D341Med (cell line): ENCODE measurements around the gene ACTR3C.
"Not testable (repeated sequence)": the region's sequence is repeated elsewhere in the genome, so short reads cannot be mapped to it uniquely, and the experiment has no call there.

Experiments used
- DNase-seq: peaks from one replicate; pipeline ENCODE4 v3.0.0; 2012; ENCODE audit warnings: low spot score

The ACTR3C gene

DNA sequence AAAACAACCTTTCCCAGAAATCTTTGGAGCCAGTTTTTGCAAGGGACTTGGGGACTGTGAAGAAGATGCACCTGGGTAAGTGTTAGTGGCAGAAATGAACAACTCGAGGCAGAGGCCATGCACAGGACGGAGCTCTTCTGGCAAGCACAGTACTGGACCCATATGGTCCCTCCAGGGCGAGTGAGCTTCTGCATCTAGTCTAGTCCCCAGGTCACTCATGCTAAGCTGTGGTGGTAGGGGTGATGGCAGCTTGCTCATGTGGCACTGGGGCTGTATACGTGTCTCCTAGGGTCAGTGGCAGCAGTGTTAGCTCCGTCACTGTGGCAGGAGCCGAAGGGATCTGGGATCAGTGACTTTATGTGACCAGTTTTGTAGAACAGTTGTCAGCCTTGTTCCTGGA is 9.5 kb downstream of the ACTR3C start:
- no peak for DNase-seq

- DNase-seq, result no peak
These were observed 10.0 kb downstream of the ACTR3C start for GRCh38 chr7:150313367-150313809.

- not testable (repeated sequence) for DNase-seq
These were observed 10.5 kb downstream of the ACTR3C start for GRCh38 chr7:150312649-150313366.

DNA sequence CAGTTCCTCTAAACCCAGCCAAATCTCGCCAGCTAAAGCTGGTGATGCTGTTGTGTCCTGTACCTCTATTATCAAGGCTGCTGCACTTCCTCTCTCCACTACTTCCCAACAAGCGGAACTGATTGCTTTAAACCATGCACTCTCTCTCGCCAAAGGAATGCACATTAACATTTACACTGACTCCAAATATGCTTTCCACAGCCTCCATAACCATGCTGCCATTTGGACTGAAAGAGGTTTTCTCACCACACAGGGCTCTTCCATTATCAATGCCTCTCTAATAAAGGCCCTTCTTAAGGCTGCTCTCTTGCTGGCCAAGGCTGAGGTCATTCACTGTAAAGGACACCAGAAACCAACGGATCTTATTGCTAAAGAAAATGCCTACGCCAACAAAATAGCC is 11.6 kb downstream of the ACTR3C start:
- DNase-seq, result no peak

- DNase-seq, result no peak
These were observed 12.2 kb downstream of the ACTR3C start for GRCh38 chr7:150311146-150311545.

DNA sequence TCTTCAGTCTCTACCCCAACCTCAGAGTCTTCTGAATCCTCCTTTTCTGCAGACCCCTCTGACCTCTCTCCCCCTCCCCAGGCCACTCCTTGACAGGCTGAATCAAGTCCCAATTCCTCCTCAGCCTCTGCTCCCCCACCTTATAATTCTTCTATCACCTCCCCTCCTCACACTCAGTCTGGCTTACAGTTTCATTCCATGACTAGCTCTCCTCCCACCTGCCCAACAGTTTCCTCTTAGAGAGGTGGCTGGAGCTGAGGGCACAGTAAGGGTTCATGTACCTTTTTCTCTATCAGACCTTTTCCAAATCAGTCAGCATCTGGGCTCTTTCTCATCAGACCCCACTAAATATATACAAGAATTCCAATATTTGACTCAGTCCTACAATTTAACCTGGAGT is 14.8 kb downstream of the ACTR3C start:
- no peak for DNase-seq

GRCh38 chr7:150307904-150308303 is 15.4 kb downstream of the ACTR3C start:
- DNase-seq, result no peak

DNA sequence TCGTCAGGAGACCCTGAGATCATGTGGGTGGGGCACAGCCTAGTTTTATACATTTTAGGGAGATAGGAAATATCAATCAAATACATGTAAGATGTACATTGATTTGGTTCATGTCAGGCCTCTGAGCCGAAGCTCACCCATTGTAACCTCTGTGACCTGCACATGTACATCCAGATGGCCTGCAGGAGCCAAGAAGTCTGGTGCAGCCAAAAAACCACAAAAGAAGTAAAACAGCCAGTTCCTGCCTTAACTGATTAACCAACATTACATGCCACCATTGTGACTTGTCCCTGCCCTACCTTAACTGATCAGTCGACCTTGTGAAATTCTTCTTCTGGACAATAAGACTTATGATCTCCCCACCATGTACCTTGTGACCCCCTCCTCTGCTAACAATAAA is 16.2 kb downstream of the ACTR3C start:
- DNase-seq, result no peak

- not testable (repeated sequence) for DNase-seq
These were observed 17.0 kb downstream of the ACTR3C start for GRCh38 chr7:150306377-150306776.

GRCh38 chr7:150305903-150306284 is 17.5 kb downstream of the ACTR3C start:
- not testable (repeated sequence) for DNase-seq

GRCh38 chr7:150305259-150305902 is 18.0 kb downstream of the ACTR3C start:
- not testable (repeated sequence) for DNase-seq

GRCh38 chr7:150304499-150305258 is 18.7 kb downstream of the ACTR3C start:
- DNase-seq, result not testable (repeated sequence)

DNA sequence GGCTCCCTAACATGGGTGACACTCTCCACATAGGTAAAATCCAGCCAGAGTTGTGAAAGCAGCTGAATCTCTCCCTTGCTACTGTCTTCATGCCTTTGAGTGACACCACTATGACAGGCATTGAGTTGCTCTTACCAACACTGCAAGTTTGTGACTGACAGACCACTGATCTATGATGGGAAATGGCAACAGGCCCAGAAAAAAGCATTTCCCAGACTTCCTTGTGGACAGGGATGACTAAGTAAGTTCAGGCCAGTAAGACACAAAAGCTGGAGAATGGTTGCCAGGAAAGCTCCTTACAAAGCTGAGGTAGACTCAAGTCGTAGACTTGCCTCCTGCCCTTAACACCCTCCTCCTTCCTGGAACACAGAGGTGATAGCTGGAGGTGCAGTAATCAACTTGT is 20.4 kb downstream of the ACTR3C start:
- not testable (repeated sequence) for DNase-seq

DNA sequence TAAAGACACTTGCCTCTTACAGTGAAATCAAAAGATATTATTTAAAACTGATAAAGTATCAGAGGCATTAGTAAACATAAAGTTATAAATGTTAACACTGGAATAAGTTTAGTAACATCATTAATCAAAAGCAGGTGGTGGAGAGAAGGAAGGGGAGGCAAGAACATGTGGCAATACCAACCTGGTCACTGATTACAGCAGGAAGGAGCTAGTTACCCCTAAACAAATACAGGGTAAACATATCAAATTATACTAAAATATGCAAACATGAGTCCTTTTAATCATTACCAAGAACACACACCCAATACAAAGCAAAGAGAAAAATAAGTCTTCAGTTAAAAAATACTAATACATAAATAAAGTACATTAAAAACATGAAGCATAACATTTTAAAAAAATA is 25.4 kb downstream of the ACTR3C start:
- not testable (repeated sequence) for DNase-seq

DNA sequence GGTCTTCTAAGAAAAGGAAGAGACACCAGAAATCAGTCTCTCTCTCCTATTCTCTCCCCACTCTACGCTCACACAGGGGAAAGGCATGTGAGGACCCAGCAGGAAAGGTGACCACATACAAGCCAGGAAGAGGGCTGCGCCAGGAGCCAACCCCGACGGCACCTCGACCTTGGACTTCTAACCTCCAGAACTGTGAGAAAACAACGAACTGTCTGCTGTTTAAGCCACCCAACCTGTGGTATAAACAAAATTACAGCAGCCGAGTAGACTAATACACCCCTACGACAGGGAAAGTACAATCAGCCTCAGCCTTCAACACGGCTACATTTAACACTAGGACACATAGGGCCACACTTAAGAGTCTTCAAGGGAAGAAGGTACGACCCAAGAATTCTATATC is 26.5 kb downstream of the ACTR3C start:
- not testable (repeated sequence) for DNase-seq

DNA sequence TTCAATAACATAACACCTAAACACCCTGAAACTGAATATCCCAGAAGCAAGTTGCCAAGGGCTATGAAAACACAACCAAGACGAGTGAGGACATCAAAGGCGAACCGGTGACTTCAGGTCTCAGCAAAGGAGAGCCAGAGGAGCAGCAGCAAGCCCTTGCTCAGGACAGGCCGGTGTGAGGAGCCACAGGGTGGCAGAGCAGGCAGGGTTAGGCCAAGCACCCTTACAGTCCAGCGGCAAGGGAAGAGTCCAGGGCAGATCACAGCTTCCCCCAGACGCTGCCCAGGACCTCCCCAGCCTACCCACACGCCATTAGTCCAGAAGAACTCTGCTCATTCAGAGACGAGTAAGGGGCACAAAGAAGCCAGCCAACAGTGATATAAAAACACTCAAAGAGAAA is 27.7 kb downstream of the ACTR3C start:
- DNase-seq, result not testable (repeated sequence)

- not testable (repeated sequence) for DNase-seq
These were observed 28.3 kb downstream of the ACTR3C start for GRCh38 chr7:150295027-150295426.

DNA sequence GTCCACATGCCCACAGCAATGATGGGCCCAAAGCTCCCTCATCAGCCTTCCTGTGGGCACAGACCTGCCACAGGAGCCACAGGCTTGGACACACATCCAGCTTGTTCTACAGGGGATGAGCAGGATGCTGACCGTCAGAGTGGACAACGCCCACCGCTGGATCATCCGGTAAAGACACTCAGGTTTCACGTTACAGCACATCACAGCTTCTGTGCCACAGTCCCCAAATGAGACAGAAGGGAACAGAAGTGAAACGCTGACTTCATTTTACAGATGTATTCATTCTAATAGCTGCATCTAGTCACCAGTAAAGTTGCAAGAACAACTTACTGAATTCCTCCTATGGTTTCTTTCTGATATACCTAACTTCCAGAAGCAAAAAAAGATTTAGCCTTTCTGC is 33.0 kb downstream of the ACTR3C start:
- DNase-seq, result not testable (repeated sequence)

GRCh38 chr7:150288816-150289215 is 34.5 kb downstream of the ACTR3C start:
- not testable (repeated sequence) for DNase-seq

DNA sequence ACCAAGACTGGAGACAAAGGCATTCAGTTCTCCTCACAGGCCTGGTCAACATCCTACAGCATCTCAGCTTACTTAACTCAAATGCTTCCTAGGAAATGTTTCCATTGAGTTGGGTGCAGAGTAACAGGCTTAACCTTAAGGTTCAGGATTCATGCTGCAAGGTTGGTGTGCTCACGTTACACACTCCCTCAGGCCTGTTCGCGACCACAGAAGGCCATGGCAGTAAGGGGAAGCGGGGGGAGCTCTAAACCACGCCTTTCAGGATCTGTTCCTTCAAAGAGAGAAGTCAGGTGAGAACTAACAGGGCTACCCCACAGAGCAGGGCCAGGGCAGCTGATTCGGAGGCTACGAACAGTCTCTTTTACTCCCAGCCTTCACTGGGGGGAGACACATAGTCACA is 35.5 kb downstream of the ACTR3C start:
- DNase-seq, result not testable (repeated sequence)

- DNase-seq, result not testable (repeated sequence)
These were observed 37.2 kb downstream of the ACTR3C start for GRCh38 chr7:150285849-150286754.

- DNase-seq, result not testable (repeated sequence)
These were observed 39.7 kb downstream of the ACTR3C start for GRCh38 chr7:150283608-150284007.
